OCI-LY1 (cell line): ENCODE results near the gene PPP1R1A.

Experiments used
- H2AFZ ChIP-seq: fragments of 200-600 bp; sonication (generic), shearing (Covaris generic); 2 replicates; pipeline ENCODE4 v1.6.0; 2014; ENCODE audit warnings: antibody characterized with exemption, mild to moderate bottlenecking, low read length
- H3F3A ChIP-seq: fragments of 200-600 bp; sonication (generic), shearing (Covaris generic); 2 replicates; pipeline ENCODE4 v1.6.0; 2014; ENCODE audit warnings: mild to moderate bottlenecking, antibody characterized with exemption, low read length, moderate library complexity; ENCODE audit not compliant: insufficient read depth
- H3K27ac ChIP-seq: fragments of 200-600 bp; sonication (generic); 2 replicates; pipeline ENCODE4 v1.5.1; 2014; ENCODE audit warnings: low read length, mixed run types, mild to moderate bottlenecking, low read depth; ENCODE audit not compliant: poor library complexity, severe bottlenecking
- H3K27me3 ChIP-seq: fragments of 200-600 bp; sonication (generic); 2 replicates; pipeline ENCODE4 v1.6.0; 2014; ENCODE audit warnings: antibody characterized with exemption, mild to moderate bottlenecking, low read length, moderate library complexity; ENCODE audit not compliant: insufficient read depth
- H3K36me3 ChIP-seq: fragments of 200-600 bp; sonication (generic); 2 replicates; pipeline ENCODE4 v1.6.1; 2014; ENCODE audit warnings: mild to moderate bottlenecking, antibody characterized with exemption, low read length, moderate library complexity, mixed read lengths; ENCODE audit not compliant: insufficient read depth
- H3K4me1 ChIP-seq: fragments of 200-600 bp; sonication (generic); 2 replicates; pipeline ENCODE4 v1.5.1; 2014; ENCODE audit warnings: mild to moderate bottlenecking, low read length, moderate library complexity; ENCODE audit not compliant: insufficient read depth, severe bottlenecking
- H3K4me2 ChIP-seq: fragments of 200-600 bp; sonication (generic), shearing (Covaris generic); 2 replicates; pipeline ENCODE4 v1.6.1; 2014; ENCODE audit warnings: low read length
- H3K4me3 ChIP-seq: fragments of 200-600 bp; sonication (generic); 2 replicates; pipeline ENCODE4 v1.5.1; 2014; ENCODE audit warnings: low read length, low read depth, mild to moderate bottlenecking, mixed read lengths; ENCODE audit not compliant: poor library complexity, severe bottlenecking
- H3K79me2 ChIP-seq: fragments of 200-600 bp; shearing (Covaris generic); 2 replicates; pipeline ENCODE4 v1.6.1; 2016; ENCODE audit warnings: mixed run types, low read length, mixed read lengths; ENCODE audit not compliant: insufficient read depth
- H3K9ac ChIP-seq: fragments of 200-600 bp; sonication (generic), shearing (Covaris generic); 2 replicates; pipeline ENCODE4 v1.6.1; 2014; ENCODE audit warnings: mild to moderate bottlenecking, low read length, mixed read lengths
- H3K9me2 ChIP-seq: fragments of 200-600 bp; sonication (generic), shearing (Covaris generic); 2 replicates; pipeline ENCODE4 v1.6.1; 2014; ENCODE audit warnings: low read depth, mild to moderate bottlenecking, low read length, mixed read lengths
- H3K9me3 ChIP-seq: fragments of 200-600 bp; shearing (Covaris generic); 2 replicates; pipeline ENCODE4 v1.6.1; 2014; ENCODE audit warnings: low read length, mixed read lengths
- H4K20me1 ChIP-seq: fragments of 200-600 bp; sonication (generic), shearing (Covaris generic); 2 replicates; pipeline ENCODE4 v1.6.0; 2016; ENCODE audit warnings: mild to moderate bottlenecking, low read length; ENCODE audit not compliant: insufficient read depth
- CTCF ChIP-seq: fragments of 200-600 bp; sonication (generic), shearing (Covaris generic); IDR thresholded peaks from 2 replicates; pipeline ENCODE4 v1.5.1; 2017; ENCODE audit warnings: mild to moderate bottlenecking, antibody characterized with exemption, low read length, moderate library complexity, mixed read lengths
- EZH2 ChIP-seq: fragments of 200-600 bp; sonication (generic), shearing (Covaris generic); IDR thresholded peaks from 2 replicates; pipeline ENCODE4 v1.8.0; 2017; ENCODE audit warnings: borderline replicate concordance, mixed run types, mild to moderate bottlenecking, antibody characterized with exemption, low read length, moderate library complexity, mixed read lengths

The PPP1R1A gene

GRCh38 chr12:54565986-54566544 is 22.4 kb downstream of the PPP1R1A start:
- Histone ChIP-seq H3K4me2 (no peak overlapping the region), H3K27ac (no peak overlapping the region), H3K36me3 (no peaks in the 10 kb centered on the region), H3K9ac (no peak overlapping the region), H3K4me1 (peaks cover 3% of the 10 kb centered on the region), H2AFZ (no peak overlapping the region), H3K9me3 (no peaks in the 10 kb centered on the region), H3K9me2 (no peaks in the 10 kb centered on the region), H3K4me3 (no peak overlapping the region), H3F3A (no peaks in the 10 kb centered on the region), H4K20me1 (no peaks in the 10 kb centered on the region), H3K27me3 (no peaks in the 10 kb centered on the region), H3K79me2 (no peaks in the 10 kb centered on the region)
- TF ChIP-seq CTCF (no peak), EZH2 (no peak)

- Histone ChIP-seq H3F3A (no peaks in the 10 kb centered on the region), H3K27me3 (no peaks in the 10 kb centered on the region), H3K4me1 (peaks cover 9% of the 10 kb centered on the region), H3K27ac (no peak overlapping the region), H2AFZ (no peak overlapping the region), H3K9ac (no peak overlapping the region), H3K79me2 (no peaks in the 10 kb centered on the region), H4K20me1 (no peaks in the 10 kb centered on the region), H3K9me3 (no peaks in the 10 kb centered on the region), H3K36me3 (no peaks in the 10 kb centered on the region), H3K4me3 (no peak overlapping the region), H3K4me2 (no peak overlapping the region), H3K9me2 (no peaks in the 10 kb centered on the region)
- TF ChIP-seq CTCF (no peak), EZH2 (no peak)
Measured at GRCh38 chr12:54565310-54565985, 23.0 kb downstream of the PPP1R1A start.

GRCh38 chr12:54564768-54565167 is 23.7 kb downstream of the PPP1R1A start:
- H3K4me2 ChIP-seq: no peak overlapping the region

More at GRCh38 chr12:54564768-54565167, 23.7 kb downstream of the PPP1R1A start:
- Histone ChIP-seq H3K79me2 (no peaks in the 10 kb centered on the region), H3K4me3 (no peak overlapping the region), H3K27ac (no peak overlapping the region), H3K36me3 (no peaks in the 10 kb centered on the region), H3K27me3 (no peaks in the 10 kb centered on the region), H3K4me1 (peaks cover 16% of the 10 kb centered on the region), H3K9me2 (no peaks in the 10 kb centered on the region), H2AFZ (no peak overlapping the region), H3K9ac (no peak overlapping the region), H3F3A (no peaks in the 10 kb centered on the region), H3K9me3 (no peaks in the 10 kb centered on the region), H4K20me1 (no peaks in the 10 kb centered on the region)
- TF ChIP-seq CTCF (no peak), EZH2 (no peak)
